HG02943 (cell line): ENCODE results near the gene ARHGAP30.
"Not testable (repeated sequence)": the region's sequence is repeated elsewhere in the genome, so short reads cannot be mapped to it uniquely, and the experiment has no call there.

ENCODE experiments used
- ATAC-seq: cut with Tn5 transposase; IDR thresholded peaks from one replicate; pipeline ENCODE4 v1.9.1; 2021; ENCODE audit warnings: mild to moderate bottlenecking, low read depth, moderate library complexity; ENCODE audit not compliant: unreplicated experiment

Gene ARHGAP30

GRCh38 chr1:161045736-161046604 lies 23.7 kb downstream of the ARHGAP30 start, which contains the start of gene USF1:
TSS of gene USF1 (minus strand) at chr1:161045977. CDS start at chr1:161043275, 2,702 bp downstream.
- peak; percentile 65 for ATAC-seq

DNA sequence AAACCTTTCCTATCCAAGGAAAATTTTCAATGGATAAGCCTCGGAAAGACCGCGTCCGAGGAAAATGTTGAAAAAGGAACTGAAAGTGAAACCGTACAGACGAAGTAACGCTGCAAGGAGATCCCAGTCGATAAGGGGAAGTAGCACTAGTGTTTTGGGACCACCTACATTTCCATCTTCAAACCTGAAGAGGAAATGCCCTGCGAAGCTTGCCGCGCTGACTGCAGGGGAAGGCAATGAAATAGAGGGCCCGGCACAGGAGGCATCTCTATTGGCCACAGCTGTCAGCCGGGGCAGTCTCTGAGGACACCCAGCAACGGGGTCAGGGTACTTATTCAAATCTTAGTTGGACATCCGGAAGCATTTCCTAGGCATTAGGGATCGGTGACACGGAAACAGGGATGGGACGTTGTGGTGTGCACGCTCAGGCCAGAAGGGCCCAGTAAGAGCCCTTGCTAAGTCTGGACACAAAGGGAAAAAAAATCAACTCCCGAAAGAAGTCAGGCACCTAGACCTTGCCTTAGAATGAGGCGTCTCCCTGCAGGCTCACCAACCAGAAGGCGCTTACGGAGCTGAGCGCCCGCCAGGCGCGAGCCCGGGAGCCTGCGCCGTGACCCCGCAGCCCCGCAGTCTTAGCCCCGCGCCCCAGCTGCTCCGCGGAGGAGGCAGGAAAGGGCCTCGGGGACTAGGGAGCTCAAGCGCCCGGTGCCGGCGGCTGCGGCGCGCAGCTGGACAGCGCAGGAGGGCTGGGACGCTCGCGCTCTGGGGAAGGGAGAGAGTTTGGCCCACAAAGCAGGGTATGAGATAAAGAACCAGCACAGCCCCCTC lies 24.6 kb downstream of the ARHGAP30 start:
- ATAC-seq: peak; percentile 38

- ATAC-seq: no peak
These were observed 25.2 kb downstream of the ARHGAP30 start for GRCh38 chr1:161044535-161044907.

DNA sequence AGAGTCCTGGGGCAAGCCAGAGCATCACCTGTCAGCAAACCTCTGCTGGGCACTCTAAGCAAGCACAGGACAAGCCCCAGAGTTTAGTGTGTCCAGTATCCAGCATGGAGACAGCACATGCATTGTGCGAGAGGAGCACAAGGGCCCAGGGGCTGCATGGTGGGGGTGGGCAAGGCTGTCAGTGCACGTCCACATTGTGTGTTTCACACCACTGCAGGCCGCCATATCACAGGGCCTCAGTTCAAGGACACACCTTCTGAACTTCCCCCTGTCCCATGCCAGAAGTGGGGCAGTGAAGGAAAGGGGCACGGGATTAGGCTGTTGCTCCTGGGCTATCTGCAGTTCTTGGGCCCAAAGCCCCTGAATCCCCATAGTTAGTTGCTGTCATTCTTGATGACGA lies 30.1 kb downstream of the ARHGAP30 start:
- ATAC-seq: no peak

DNA sequence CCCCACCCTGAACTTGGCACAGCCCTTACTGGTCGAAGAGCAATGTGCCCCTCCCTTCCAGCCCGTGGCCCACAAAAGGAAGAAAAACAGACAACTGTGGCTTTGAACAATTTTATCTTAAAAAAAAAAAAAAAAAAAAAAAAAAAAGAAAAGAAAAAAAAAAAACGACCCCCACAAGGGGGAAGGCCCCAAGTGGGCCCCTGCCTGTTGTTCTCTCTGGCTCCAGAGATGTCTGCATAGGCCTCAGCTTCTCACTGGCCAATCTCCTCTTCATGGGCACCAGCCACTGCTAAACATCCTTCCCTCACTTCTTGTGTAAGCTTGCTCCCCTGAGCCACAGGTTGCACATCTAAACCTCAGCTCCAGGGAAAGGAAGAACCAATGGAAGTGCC lies 30.5 kb downstream of the ARHGAP30 start:
- ATAC-seq: no peak

DNA sequence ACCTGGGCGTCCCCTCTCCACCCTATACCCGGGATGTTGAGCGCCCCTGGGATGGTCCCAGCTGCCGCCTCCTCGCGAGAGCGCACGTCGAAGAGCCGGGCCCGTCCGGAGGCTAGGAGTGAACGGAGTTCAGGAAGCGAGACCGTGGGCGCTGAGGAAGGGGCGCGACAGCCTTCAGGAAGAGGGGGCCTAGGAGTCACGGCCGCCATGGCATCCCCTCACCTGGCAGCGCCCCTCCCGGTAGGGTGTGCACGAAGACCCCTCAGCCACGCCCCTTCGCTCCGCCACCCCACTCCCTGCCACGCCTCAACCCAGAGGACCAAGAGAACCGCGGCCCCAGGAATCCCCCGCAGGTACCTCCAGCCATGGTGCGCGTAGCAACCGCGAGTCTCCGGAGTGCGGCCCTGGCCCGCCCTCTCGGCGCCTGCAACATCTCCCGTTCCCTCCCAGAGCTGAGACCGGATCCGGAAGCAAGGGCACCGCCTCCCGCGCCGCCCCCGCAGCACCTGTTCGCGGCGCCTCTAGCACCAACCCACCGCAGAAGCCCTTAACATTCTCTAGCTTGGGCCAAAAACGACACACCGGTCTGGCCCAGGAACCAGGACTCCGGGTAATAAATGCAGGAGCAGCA lies 31.1 kb downstream of the ARHGAP30 start, which contains the start of gene TSTD1:
Gene TSTD1, minus strand, starts transcription at position 442 of the 631 bp plus-strand sequence. Its CDS starts 75 bp downstream, at position 367.
- ATAC-seq: peak; percentile 84

DNA sequence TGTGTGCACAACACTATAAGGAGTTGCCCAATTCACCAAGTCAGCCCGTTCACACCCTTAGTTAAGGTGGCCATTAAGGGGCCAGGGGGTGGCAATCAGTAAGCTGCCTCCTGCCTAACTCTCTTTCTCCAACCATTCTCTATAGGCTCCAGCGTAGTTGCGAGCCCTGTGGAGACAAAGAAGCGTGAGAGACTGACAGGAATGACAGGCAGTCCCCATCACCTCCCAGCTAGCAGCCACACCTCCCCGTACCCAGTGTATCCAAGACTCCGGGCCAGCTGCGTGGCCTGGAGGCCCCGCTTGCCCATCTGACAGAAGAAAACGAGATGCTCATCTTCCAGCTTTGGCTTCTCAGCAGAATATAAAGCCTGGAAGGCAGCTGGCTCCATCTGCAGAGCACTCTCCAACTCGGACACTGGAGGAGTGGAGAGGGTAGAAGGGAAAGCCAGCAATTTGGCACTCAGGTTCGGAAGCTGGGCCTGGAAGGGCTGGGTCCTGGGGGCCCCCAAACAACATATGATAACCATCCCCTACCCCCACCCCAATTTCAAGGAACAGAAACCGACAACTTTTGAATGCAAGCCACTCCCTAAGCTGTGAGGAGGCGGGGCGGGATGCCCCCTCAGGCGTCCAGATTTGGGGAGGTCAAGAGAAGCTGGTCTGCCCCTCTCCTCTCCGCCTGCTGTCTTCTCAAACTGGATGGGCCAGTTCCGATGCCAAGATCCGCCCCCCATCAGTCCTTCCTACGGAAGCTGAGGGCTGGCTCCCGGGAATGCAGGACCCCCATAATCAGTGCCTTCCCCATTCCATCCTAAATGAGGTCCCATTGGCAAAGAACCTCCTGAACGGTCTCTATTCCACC lies 31.8 kb downstream of the ARHGAP30 start:
- no peak for ATAC-seq

- no peak for ATAC-seq
These were observed 35.9 kb downstream of the ARHGAP30 start for GRCh38 chr1:161033751-161034150.

GRCh38 chr1:161032409-161032808 lies 37.3 kb downstream of the ARHGAP30 start:
- ATAC-seq: no peak

DNA sequence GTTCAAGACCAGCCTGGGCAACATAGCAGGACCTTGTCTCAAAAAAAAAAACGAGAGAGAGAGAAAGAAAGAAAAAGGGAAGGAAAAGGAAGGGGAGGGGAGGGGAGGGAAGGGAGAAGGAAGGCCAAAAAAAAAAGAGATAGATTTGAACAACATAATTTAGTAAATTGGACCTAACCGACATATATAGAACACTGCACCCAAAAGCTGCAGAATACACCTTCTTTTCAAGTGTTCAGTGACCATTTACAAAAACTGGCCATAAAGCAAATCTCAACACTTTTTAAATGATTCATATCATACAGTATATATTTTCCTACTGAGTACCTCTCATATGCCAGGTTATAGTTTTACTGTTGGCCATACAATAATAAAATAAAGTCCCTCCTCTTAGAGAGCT lies 37.8 kb downstream of the ARHGAP30 start:
- no peak for ATAC-seq

DNA sequence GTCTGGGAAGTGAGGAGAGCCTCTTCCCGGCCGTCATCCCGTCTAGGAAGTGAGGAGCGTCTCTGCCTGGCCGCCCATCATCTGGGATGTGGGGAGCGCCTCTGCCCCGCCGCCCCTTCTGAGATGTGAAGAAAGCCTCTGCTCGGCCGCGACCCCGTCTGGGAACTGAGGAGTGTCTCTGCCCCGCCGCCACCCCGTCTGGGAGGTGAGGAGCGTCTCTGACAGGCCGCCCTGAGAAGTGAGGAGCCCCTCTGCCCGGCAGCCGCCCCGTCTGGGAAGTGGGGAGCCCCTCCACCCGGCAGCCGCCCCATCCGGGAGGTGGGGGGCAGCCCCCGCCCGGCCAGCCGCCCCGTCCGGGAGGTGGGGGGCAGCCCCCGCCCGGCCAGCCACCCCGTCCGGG lies 40.2 kb downstream of the ARHGAP30 start:
- not testable (repeated sequence) for ATAC-seq

- not testable (repeated sequence) for ATAC-seq
These were observed 42.7 kb downstream of the ARHGAP30 start for GRCh38 chr1:161026954-161027353.

DNA sequence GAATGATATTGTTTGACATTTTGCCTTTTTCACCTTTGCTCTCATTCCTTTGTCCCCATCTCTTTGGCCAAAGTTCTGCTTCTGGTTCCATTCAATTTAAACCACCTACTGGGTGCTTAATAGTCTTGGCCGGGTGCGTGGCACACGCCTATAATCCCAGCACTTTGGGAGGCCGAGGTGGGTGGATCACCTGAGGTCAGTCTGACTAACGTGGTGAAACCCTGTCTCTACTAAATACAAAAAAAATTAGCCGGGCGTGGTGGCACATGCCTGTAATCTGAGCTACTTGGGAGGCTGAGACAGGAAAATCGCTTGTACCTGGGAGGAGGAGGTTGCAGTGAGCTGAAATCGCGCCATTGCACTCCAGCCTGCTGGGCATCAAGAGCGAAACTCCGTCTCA lies 47.3 kb downstream of the ARHGAP30 start:
- ATAC-seq: not testable (repeated sequence)

- no peak for ATAC-seq
These were observed 47.7 kb downstream of the ARHGAP30 start for GRCh38 chr1:161021970-161022353.

DNA sequence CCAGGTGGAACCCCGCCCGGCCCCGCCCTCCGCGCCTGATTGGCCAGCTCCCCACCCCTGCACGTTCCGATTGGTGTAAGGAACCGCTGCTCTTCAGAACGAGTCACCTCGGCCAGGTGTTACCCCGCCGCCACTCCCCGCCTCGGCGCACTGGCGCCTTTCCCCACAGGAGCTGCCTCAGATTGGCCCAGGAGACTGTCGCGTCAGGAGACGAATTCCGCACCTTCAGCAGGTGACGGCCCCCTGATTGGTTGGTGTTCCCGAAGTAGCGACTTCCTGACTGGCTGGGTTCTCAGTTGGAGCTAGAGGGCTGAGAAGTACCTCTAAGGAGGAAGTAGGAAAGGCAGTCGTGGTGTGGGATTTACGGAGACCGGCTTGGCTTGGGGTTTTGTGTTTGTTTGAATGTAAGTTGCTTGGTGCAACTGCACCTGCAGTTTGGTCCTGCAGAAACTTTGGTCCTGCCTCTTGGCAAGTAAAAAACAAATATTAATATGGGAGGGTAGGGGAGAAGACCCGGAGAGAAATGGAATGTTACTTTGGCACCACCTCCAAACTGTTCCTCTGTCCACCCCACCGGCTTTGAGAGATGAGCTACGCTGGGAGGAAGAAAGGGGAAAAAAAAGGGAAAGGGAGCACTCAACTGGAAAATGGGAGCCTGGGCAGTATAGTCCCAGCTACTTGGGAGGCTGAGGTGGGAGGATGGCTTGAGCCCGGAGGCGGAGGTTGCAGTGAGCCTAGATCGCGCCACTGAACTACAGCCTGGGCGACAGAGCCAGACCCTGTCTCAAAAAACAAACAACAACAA lies 48.3 kb downstream of the ARHGAP30 start:
- ATAC-seq: peak; percentile 83

GRCh38 chr1:161020509-161021164 lies 49.1 kb downstream of the ARHGAP30 start, which contains the start of gene F11R:
TSS of gene F11R (minus strand) at chr1:161021152. CDS start at chr1:161021073, 79 bp downstream.
- peak; percentile 37 for ATAC-seq

DNA sequence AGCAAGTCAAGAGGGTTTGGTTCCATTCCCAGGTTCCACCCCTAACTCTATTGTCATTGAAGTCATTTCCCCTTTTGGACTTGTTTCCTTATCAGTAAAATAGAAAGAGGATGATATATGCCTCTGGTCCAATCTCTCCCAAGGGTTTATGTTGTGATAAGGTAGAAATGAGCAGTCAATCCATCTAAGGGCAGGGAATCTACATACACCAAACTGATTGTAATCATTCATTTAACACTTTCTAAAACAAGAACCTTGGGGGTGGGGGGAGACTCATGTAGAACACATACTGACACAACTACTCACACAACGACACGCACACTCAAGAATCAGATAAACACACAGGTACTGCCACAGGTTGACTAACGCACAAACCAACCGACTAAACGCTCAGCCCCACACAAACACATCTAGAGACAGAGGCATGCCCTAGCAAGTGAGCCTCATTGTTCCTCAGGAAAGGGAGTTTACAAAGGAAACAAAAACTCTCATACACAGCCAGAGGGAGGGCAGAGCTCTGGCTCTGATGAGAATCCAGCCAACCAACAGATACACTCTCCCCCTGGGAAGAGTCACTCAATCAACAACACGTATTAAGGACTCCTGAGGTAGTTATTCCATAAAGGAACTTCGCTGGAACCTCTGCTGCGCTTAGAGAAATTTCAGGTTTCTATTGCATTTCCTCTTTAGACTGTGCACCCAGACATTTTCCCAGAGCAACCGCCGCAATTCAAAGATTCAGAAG lies 49.8 kb downstream of the ARHGAP30 start:
- no peak for ATAC-seq
